Esophagus squamous epithelium (tissue), 4 donors: ENCODE measurements around the gene PKHD1.

Experiments
- CTCF ChIP-seq, 6 experiments: fragments of 450-650 bp in 4 of 6; fragments of 200-600 bp in 2 of 6; sonication (generic) in 2 of 6; IDR thresholded peaks; one replicate each; pipeline ENCODE4 v1.5.1; 2016 to 2019; ENCODE audit warnings: antibody characterized with exemption in 6 of 6, mild to moderate bottlenecking in 4 of 6, moderate library complexity in 4 of 6
- POLR2A ChIP-seq, 4 donors: fragments of 450-650 bp; IDR thresholded peaks; one replicate each; pipeline ENCODE4 v1.6.1; 2017; ENCODE audit warnings: antibody characterized with exemption in 4 of 4, mild to moderate bottlenecking in 4 of 4, moderate library complexity in 3 of 4

- no peak for TF ChIP-seq CTCF (IDR thresholded peaks at IDR 0.05)
- no peak for TF ChIP-seq POLR2A (IDR thresholded peaks at IDR 0.05)
These were observed 68.3 kb downstream of the PKHD1 start for GRCh38 chr6:52019092-52019491.
